CD4-positive, CD25-positive, alpha-beta regulatory T cell (primary cell): Measurements from ENCODE around the gene TSPAN4. TPM values are rescaled to one million over a fixed set of nuclear protein-coding genes. Genes with fewer than 3 reads are reported as not detected.

Experiments
- ATAC-seq, 2 donors: fragments of 150-1000 bp; cut with Tn5 transposase; one replicate each; pipeline ENCODE4 v1.10.0; 2021; ENCODE audit warnings: low read depth in 2 of 2, moderate number of reproducible peaks in 2 of 2, moderate library complexity in 1 of 2
- DNase-seq, 3 donors: peaks; one replicate each; pipeline versions ENCODE4 v3.0.0 to v3.0.0-alpha.2; 2012 to 2022; ENCODE audit warnings: mixed read lengths in 1 of 3
- H3K27ac ChIP-seq: one replicate; pipeline ENCODE4 v1.7.0; 2013; ENCODE audit warnings: mild to moderate bottlenecking, low read length; ENCODE audit not compliant: insufficient read depth, poor library complexity, severe bottlenecking
- H3K27me3 ChIP-seq: one replicate; pipeline ENCODE4 v1.7.0; 2013; ENCODE audit warnings: low read length; ENCODE audit not compliant: control insufficient read depth, insufficient read depth
- H3K36me3 ChIP-seq: one replicate; pipeline ENCODE4 v1.7.0; 2013; ENCODE audit warnings: mild to moderate bottlenecking, low read length, moderate library complexity; ENCODE audit not compliant: control insufficient read depth, insufficient read depth
- H3K4me1 ChIP-seq: 2 replicates; pipeline ENCODE4 v1.7.0; 2013; ENCODE audit warnings: mild to moderate bottlenecking, low read length; ENCODE audit not compliant: insufficient read depth, control insufficient read depth, poor library complexity, severe bottlenecking
- H3K4me3 ChIP-seq: one replicate; pipeline ENCODE4 v1.7.0; 2013; ENCODE audit warnings: low read depth, mild to moderate bottlenecking, low read length, moderate library complexity
- H3K9me3 ChIP-seq, 2 experiments: 1 replicate in 1 of 2; 2 replicates in 1 of 2; pipeline ENCODE4 v1.7.0; 2013; ENCODE audit warnings: low read length in 2 of 2, mild to moderate bottlenecking in 1 of 2, moderate library complexity in 1 of 2; ENCODE audit not compliant: control insufficient read depth in 2 of 2
- H3K27ac Mint-ChIP-seq, 3 donors: one replicate each; pipeline ENCODE4 v1.8.0; 2020 to 2022; ENCODE audit warnings: mild to moderate bottlenecking in 3 of 3, mixed read lengths in 3 of 3, moderate library complexity in 2 of 3
- H3K27me3 Mint-ChIP-seq: one replicate; pipeline ENCODE4 v1.8.0; 2022; ENCODE audit warnings: mild to moderate bottlenecking, mixed read lengths
- H3K36me3 Mint-ChIP-seq: one replicate; pipeline ENCODE4 v1.8.0; 2020; ENCODE audit warnings: mixed read lengths
- H3K4me1 Mint-ChIP-seq, 4 donors: one replicate each; pipeline ENCODE4 v1.8.0; 2020 to 2022; ENCODE audit warnings: mixed read lengths in 4 of 4, mild to moderate bottlenecking in 1 of 4
- H3K4me3 Mint-ChIP-seq, 4 donors: one replicate each; pipeline ENCODE4 v1.8.0; 2020 to 2022; ENCODE audit warnings: mild to moderate bottlenecking in 4 of 4, mixed read lengths in 4 of 4, moderate library complexity in 3 of 4
- H3K9me3 Mint-ChIP-seq, 7 donors: one replicate each; pipeline ENCODE4 v1.8.0; 2020 to 2022; ENCODE audit warnings: mixed read lengths in 7 of 7, mild to moderate bottlenecking in 3 of 7, moderate library complexity in 2 of 7
- polyA plus RNA-seq, 4 donors: library from polyadenylated mRNA; unstranded; fragments of 300-500 nt; fragmentation: Illumina TruSeq; gene quantifications; one replicate each; pipeline ENCODE4 v1.2.3, GENCODE V29; 2021
- total RNA-seq: library from RNA; stranded (reverse); gene quantifications from one replicate; pipeline ENCODE4 v1.2.3, GENCODE V29; 2022

The TSPAN4 gene
- total and polyA plus RNA-seq, 5 donors from 2014 or later, result 1.2 to 2.2 (median 1.6) TPM

DNA sequence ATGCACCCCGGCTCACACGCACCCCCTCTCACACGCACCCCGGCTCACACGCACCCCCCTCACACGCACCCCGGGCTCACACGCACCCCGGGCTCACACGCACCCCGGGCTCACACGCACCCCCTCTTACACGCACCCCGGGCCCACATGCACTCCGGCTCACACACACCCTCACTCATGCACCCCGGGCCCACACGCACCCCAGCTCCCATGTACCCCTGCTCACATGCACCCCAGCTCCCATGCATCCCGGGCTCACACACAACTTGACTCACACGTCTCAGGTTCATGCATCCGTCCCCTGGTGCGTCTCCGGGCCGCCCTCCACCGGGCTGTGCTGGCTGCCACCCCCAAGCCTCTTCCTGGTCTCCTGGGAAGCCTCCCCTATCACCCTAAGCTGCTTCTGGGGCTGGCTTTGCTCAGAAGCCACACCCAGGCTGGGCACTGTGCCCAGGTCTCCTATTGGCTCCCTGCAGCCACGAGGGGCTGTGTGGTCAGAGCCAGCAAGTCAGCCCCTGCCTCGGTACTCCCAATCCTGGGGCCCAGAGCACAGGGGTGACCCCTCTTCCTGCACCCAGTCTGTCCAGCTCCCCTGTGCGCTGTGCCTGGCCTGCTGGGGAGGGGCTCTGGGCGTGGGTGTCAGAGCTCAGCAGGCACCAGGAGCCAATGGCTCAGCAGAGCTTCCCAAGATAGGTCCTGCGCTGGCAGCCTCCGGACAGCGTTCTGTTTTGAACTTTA, 16.9 kb downstream of the TSPAN4 start:
- H3K9me3 Mint-ChIP-seq, result no peaks in the 10 kb centered on the region
- H3K36me3 ChIP-seq, result no peaks in the 10 kb centered on the region
- no peaks in the 10 kb centered on the region for H3K27me3 ChIP-seq
- H3K27me3 Mint-ChIP-seq, result peaks cover 4% of the 10 kb centered on the region
- H3K27ac Mint-ChIP-seq, result no peak overlapping the region
- DNase-seq (no peak), ATAC-seq (no peak)
- H3K36me3 Mint-ChIP-seq, result no peaks in the 10 kb centered on the region
- H3K9me3 ChIP-seq, result no peaks in the 10 kb centered on the region
- H3K4me1 ChIP-seq, result no peaks in the 10 kb centered on the region
- no peaks in the 10 kb centered on the region for H3K4me1 Mint-ChIP-seq
- no peak overlapping the region for H3K4me3 Mint-ChIP-seq
- no peak overlapping the region for H3K4me3 ChIP-seq
- H3K27ac ChIP-seq, result no peak overlapping the region

DNA sequence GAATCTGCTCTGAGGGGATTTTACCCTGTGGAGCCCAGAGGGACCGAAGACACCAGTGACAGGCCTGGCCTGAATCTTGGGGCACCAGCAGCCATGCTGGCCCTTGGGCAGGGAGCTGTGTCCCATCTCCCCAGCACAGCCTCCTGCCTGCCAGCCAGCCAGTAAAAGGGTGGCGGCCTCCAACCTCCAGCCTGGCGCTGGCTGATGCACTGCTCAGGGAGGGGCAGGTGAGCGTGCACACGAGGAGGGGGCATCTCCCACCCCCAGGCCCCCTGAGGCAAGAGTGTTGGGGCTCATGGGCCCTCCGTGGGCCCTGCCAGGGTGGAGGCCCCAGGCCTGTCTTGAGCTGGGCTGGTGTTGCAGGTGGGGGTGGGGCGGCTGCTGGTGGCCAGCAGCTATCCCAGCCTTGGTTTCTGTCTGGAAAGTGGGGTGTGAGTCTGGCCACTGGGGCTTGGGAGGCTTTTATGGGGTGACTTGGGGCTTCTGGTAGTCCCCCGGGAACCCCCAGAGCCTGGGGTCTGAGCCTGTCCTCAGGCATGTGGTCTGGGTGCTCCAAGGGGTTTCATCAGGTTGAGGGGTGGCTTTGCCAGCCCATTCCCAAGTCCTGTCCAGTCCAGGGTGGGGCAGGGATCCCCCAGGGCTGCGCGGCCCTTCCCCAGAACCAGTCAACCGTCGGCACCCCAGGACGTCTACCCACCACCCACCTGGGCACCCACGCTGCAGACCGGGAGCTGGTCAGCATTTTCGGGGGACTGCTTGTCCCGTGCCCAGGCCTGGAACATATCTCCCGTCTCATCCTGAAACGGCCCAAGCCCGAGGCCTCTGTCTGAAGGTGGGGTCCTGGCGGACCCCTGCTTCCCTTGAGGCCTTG, 17.8 kb downstream of the TSPAN4 start:
- H3K4me1 Mint-ChIP-seq, result no peaks in the 10 kb centered on the region
- no peaks in the 10 kb centered on the region for H3K36me3 Mint-ChIP-seq
- ATAC-seq (no peak), DNase-seq (no peak)
- H3K27ac Mint-ChIP-seq, result no peak overlapping the region
- Histone ChIP-seq H3K4me1 (no peaks in the 10 kb centered on the region), H3K9me3 (no peaks in the 10 kb centered on the region), H3K36me3 (no peaks in the 10 kb centered on the region), H3K27ac (no peak overlapping the region), H3K27me3 (no peaks in the 10 kb centered on the region), H3K4me3 (no peak overlapping the region)
- no peaks in the 10 kb centered on the region for H3K9me3 Mint-ChIP-seq
- peaks cover 4% of the 10 kb centered on the region for H3K27me3 Mint-ChIP-seq
- no peak overlapping the region for H3K4me3 Mint-ChIP-seq

DNA sequence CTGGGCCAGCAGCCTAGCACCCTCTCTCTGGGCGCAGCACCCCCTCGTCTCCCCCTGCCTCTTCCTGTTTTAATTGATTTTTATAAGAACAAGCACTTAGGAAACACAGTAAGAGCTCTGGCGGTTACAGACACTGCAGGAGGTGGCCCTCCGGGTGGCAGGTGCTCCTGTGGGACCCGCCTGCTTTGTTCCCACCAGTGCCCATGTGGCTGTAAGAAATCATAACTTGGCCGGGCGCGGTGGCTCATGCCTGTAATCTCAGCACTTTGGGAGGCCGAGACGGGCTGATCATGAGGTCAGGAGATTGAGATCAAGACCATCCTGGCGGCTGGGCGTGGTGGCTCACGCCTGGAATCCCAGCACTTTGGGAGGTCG, 18.4 kb downstream of the TSPAN4 start:
- H3K4me1 Mint-ChIP-seq, result no peaks in the 10 kb centered on the region
- Histone ChIP-seq H3K9me3 (no peaks in the 10 kb centered on the region), H3K4me3 (no peak overlapping the region), H3K27me3 (no peaks in the 10 kb centered on the region), H3K36me3 (no peaks in the 10 kb centered on the region), H3K4me1 (no peaks in the 10 kb centered on the region), H3K27ac (no peak overlapping the region)
- H3K36me3 Mint-ChIP-seq, result no peaks in the 10 kb centered on the region
- H3K4me3 Mint-ChIP-seq, result no peak overlapping the region
- DNase-seq (no peak), ATAC-seq (no peak)
- no peaks in the 10 kb centered on the region for H3K9me3 Mint-ChIP-seq
- H3K27ac Mint-ChIP-seq, result no peak overlapping the region
- H3K27me3 Mint-ChIP-seq, result peaks cover 4% of the 10 kb centered on the region

DNA sequence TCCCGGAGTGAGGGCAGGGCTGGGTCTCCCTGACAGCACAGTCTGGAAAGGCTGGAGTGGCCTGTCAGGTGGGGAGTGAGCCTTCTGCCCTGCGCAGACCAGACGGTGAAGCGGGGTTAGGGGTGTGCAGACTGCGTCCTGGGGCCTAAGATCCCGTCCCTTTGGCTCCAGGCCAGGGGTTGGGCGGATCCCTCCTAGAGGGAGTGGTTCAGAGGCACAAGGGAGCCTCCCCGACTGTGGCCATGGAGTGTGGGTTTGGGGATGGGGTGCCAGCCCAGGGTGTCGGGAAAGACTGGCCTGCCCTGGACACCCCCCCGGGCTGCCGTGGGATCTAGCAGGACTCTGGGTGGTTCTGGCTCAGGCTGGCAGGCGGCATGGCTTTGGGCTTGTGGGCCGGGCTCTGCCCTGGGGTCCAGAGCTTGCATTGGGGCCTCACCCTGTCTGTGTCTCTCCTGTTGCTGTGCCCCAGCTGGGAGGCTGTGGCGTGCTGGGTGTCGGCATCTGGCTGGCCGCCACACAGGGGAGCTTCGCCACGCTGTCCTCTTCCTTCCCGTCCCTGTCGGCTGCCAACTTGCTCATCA, 19.5 kb downstream of the TSPAN4 start:
- Mint-ChIP-seq H3K27me3 (peaks cover 4% of the 10 kb centered on the region), H3K36me3 (no peaks in the 10 kb centered on the region), H3K9me3 (no peaks in the 10 kb centered on the region), H3K27ac (no peak overlapping the region), H3K4me3 (no peak overlapping the region), H3K4me1 (no peaks in the 10 kb centered on the region)
- no peak for DNase-seq
- no peaks in the 10 kb centered on the region for H3K9me3 ChIP-seq
- no peaks in the 10 kb centered on the region for H3K4me1 ChIP-seq
- H3K4me3 ChIP-seq, result no peak overlapping the region
- no peak overlapping the region for H3K27ac ChIP-seq
- no peaks in the 10 kb centered on the region for H3K27me3 ChIP-seq
- ATAC-seq, result no peak
- H3K36me3 ChIP-seq, result no peaks in the 10 kb centered on the region

DNA sequence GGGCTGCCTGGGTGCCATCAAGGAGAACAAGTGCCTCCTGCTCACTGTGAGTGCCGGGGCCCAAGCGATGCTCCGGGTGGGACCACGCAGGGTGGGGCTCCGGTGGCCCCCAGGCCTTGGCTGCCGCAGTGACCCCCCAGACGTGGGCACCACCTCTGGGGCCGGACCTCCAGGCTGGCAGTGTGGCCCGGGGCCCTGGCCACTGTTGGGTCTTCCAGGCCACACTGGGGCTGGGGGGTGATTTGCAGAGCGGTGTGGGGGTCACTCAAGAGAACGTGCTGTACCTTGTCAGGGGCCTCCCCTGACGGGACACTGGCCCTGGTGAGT, 20.0 kb downstream of the TSPAN4 start:
- DNase-seq, result no peak
- peaks cover 3% of the 10 kb centered on the region for H3K27me3 Mint-ChIP-seq
- no peak for ATAC-seq

DNA sequence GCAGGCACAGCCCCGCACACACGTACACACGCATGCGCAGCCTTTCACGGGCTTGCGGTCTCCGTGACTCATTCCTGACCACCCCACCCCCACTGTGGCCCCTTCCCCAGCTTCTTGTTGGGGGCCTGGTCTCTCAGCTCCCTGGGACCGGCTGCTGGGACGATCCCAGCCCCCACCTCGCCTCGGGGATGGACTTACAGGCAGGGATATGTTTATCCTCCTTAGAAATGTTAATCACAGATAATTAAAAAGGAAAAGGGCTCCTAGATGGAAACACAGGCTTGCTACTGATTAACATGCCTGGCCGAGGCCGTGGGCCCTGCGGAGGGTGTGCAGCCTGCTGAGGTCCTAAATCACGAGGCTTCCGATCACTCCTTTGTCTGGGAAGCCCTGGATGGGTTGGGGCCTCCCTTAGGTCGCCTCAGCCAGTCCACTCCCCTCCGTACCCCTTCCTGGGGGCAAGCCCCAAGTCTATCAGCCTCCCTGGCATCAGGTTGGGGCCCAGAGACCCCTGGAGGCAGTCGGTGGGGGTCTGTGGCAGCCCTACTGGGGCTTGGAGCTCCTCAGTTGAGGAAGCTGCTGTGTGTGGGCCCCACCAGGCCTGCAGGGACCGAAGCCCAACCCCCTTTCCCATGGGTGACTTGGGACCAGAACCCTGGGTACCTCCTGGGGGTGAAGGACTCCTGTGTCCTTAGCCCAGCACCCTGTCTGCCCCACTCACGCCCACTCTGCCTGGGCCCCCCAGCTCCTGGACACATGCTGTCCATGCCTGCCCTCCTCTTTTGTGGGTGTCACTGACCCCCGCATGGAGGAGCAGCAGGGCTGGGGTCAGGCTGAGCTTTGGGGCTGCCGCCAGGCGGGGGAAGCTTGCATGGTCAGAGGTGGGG, 20.6 kb downstream of the TSPAN4 start:
- no peak for DNase-seq
- H3K36me3 ChIP-seq, result no peaks in the 10 kb centered on the region
- H3K9me3 ChIP-seq, result no peaks in the 10 kb centered on the region
- no peaks in the 10 kb centered on the region for H3K4me1 Mint-ChIP-seq
- no peak for ATAC-seq
- no peak overlapping the region for H3K4me3 Mint-ChIP-seq
- H3K9me3 Mint-ChIP-seq, result no peaks in the 10 kb centered on the region
- H3K27me3 Mint-ChIP-seq, result no peaks in the 10 kb centered on the region
- no peaks in the 10 kb centered on the region for H3K27me3 ChIP-seq
- H3K4me3 ChIP-seq, result no peak overlapping the region
- no peaks in the 10 kb centered on the region for H3K36me3 Mint-ChIP-seq
- H3K27ac ChIP-seq, result no peak overlapping the region
- H3K27ac Mint-ChIP-seq, result peak overlapping the region in 1 of 3 donors; percentile 26
- no peaks in the 10 kb centered on the region for H3K4me1 ChIP-seq

More for the DNA sequence above, 20.0 kb downstream of the TSPAN4 start:
- no peaks in the 10 kb centered on the region for H3K27me3 ChIP-seq
- H3K36me3 ChIP-seq, result no peaks in the 10 kb centered on the region
- no peaks in the 10 kb centered on the region for H3K4me1 ChIP-seq
- no peaks in the 10 kb centered on the region for H3K9me3 ChIP-seq
- no peaks in the 10 kb centered on the region for H3K9me3 Mint-ChIP-seq
- H3K36me3 Mint-ChIP-seq, result no peaks in the 10 kb centered on the region
- no peak overlapping the region for H3K27ac Mint-ChIP-seq
- no peak overlapping the region for H3K4me3 Mint-ChIP-seq
- H3K4me1 Mint-ChIP-seq, result no peaks in the 10 kb centered on the region
- no peak overlapping the region for H3K27ac ChIP-seq
- no peak overlapping the region for H3K4me3 ChIP-seq

DNA sequence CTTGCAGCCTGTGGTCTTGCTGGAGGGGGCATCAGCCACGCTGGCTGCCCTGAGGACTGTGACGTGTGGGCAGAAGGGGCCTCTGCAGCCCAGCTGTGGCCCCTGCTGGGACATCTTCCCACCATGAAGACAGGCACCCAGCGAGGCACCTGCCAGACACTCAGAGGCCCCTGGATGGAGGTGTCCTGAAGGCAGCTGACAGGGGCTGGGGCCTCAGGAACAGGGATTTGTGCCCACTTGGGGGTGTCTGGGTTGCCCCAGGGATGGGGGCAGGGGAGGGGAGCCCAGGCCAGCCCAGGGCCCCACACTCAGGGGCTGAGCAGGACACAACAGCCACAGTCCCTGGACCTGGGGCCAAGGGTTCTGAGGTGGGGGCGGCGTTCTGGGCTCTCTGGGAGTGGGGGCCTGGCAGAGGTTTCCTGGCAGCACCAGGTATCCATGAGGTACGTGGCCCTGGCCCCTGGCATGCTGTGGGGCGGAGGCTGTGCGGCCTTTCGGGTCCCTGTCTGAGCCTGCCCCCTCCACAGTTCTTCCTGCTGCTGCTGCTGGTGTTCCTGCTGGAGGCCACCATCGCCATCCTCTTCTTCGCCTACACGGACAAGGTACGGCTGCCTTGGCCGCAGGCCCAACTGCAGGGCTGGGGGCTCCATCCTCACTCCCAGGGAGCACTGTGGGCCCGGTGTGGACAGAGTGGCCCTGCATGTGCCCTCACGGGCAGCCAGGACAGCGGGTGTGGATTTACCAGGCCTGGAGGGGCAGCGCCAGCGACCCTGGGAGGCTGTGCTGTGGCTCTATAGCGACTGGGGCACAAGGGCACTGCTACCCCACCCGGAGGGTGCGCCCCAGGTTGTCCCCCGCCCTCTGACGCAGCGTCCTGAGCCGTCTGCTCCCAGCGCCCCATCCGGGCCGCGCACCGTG, 21.5 kb downstream of the TSPAN4 start:
- Histone ChIP-seq H3K27ac (no peak overlapping the region), H3K36me3 (no peaks in the 10 kb centered on the region), H3K4me3 (no peak overlapping the region), H3K9me3 (no peaks in the 10 kb centered on the region), H3K27me3 (no peaks in the 10 kb centered on the region), H3K4me1 (no peaks in the 10 kb centered on the region)
- Mint-ChIP-seq H3K27ac (no peak overlapping the region), H3K4me1 (no peaks in the 10 kb centered on the region), H3K9me3 (no peaks in the 10 kb centered on the region), H3K36me3 (no peaks in the 10 kb centered on the region), H3K27me3 (no peaks in the 10 kb centered on the region), H3K4me3 (no peak overlapping the region)
- no peak for DNase-seq
- no peak for ATAC-seq
